Hippocampal formation (tissue), 2 donors: ENCODE data around the gene RNF151.

ENCODE experiments used
- DNase-seq, 2 donors: peaks; one replicate each; lab custom pipeline; 2025; lab: John Stamatoyannopoulos, UW

Gene RNF151

GRCh38 chr16:1992704-1993317 lies 26.2 kb downstream of the RNF151 start:
- no peak for DNase-seq

- DNase-seq: no peak
These were observed 27.1 kb downstream of the RNF151 start for GRCh38 chr16:1993731-1994131.

GRCh38 chr16:1997494-1998359 lies 31.1 kb downstream of the RNF151 start:
- peak in 1 of 2 donors; percentile 11 for DNase-seq

- DNase-seq: no peak
These were observed 31.7 kb downstream of the RNF151 start for GRCh38 chr16:1998360-1998835.

GRCh38 chr16:1998852-1999801 lies 32.5 kb downstream of the RNF151 start:
- no peak for DNase-seq

GRCh38 chr16:1999866-2000514 lies 33.3 kb downstream of the RNF151 start:
- no peak for DNase-seq

- no peak for DNase-seq
These were observed 34.4 kb downstream of the RNF151 start for GRCh38 chr16:2001035-2001434.

GRCh38 chr16:2001456-2002355 lies 35.0 kb downstream of the RNF151 start:
- DNase-seq: no peak

- no peak for DNase-seq
These were observed 36.0 kb downstream of the RNF151 start for GRCh38 chr16:2002406-2003230.

- no peak for DNase-seq
These were observed 36.7 kb downstream of the RNF151 start for GRCh38 chr16:2003231-2003826.

GRCh38 chr16:2003827-2004641 lies 37.4 kb downstream of the RNF151 start:
- DNase-seq: peak; percentile 34 to 52

GRCh38 chr16:2004795-2005517 lies 38.3 kb downstream of the RNF151 start:
- no peak for DNase-seq

GRCh38 chr16:2005646-2006045 lies 39.0 kb downstream of the RNF151 start:
- peak in 1 of 2 donors; percentile 19 for DNase-seq

- DNase-seq: no peak
These were observed 39.7 kb downstream of the RNF151 start for GRCh38 chr16:2006317-2006716.

- no peak for DNase-seq
These were observed 40.6 kb downstream of the RNF151 start for GRCh38 chr16:2007081-2007836.

GRCh38 chr16:2008009-2008526 lies 41.4 kb downstream of the RNF151 start:
- no peak for DNase-seq
